Stimulated activated CD4-positive, alpha-beta T cell treated with anti-CD3 and anti-CD28 coated beads, Interleukin-2, amount 100 ng/mL, for 24 hours (primary cell): Measurements from ENCODE around the gene WASHC1.
A peak's percentile ranks its signal among the peaks of the same experiment; 100 is the strongest.
"Not testable (repeated sequence)": the region's sequence is repeated elsewhere in the genome, so short reads cannot be mapped to it uniquely, and the experiment has no call there.

Experiments
- DNase-seq, 2 donors: peaks; one replicate each; pipeline ENCODE4 v3.0.0-alpha.2; 2020

The WASHC1 gene

DNA sequence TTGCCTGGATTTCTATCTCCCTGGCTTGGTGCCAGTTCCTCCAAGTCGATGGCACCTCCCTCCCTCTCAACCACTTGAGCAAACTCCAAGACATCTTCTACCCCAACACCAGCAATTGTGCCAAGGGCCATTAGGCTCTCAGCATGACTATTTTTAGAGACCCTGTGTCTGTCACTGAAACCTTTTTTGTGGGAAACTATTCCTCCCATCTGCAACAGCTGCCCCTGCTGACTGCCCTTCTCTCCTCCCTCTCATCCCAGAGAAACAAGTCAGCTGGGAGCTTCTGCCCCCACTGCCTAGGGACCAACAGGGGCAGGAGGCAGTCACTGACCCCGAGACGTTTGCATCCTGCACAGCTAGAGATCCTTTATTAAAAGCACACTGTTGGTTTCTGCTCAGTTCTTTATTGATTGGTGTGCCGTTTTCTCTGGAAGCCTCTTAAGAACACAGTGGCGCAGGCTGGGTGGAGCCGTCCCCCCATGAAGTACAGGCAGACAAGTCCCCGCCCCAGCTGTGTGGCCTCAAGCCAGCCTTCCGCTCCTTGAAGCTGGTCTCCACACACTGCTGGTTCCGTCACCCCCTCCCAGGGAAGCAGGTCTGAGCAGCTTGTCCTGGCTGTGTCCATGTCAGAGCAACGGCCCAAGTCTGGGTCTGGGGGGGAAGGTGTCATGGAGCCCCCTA lies 15.0 kb downstream of the WASHC1 start:
- not testable (repeated sequence) for DNase-seq

GRCh38 chr9:11206-11605 lies 18.1 kb downstream of the WASHC1 start:
- DNase-seq: peak; percentile 74 to 88

- peak in 1 of 2 donors; percentile 2 for DNase-seq
Measured at GRCh38 chr9:10653-11053, 18.6 kb downstream of the WASHC1 start.

- not testable (repeated sequence) for DNase-seq
Measured at GRCh38 chr9:10207-10606, 19.0 kb downstream of the WASHC1 start.
